Parathyroid adenoma (tissue), 2 donors: ENCODE measurements around the gene AKR1C3.
"Not testable (repeated sequence)": the region's sequence is repeated elsewhere in the genome, so short reads cannot be mapped to it uniquely, and the experiment has no call there.

Experiments
- H2AFZ ChIP-seq: fragments of 300-600 bp; sonication (generic); one replicate; pipeline ENCODE4 v1.7.0; 2017; ENCODE audit warnings: antibody characterized with exemption, mild to moderate bottlenecking
- H3K27ac ChIP-seq: fragments of 300-600 bp; sonication (generic); one replicate; pipeline ENCODE4 v1.7.0; 2017
- H3K27me3 ChIP-seq: fragments of 300-600 bp; sonication (generic); one replicate; pipeline ENCODE4 v1.7.0; 2017; ENCODE audit warnings: low read length; ENCODE audit not compliant: control insufficient read depth, insufficient read depth
- H3K36me3 ChIP-seq: fragments of 300-600 bp; sonication (generic); one replicate; pipeline ENCODE4 v1.7.0; 2017; ENCODE audit warnings: low read length; ENCODE audit not compliant: control insufficient read depth, insufficient read depth
- H3K4me1 ChIP-seq: fragments of 300-600 bp; sonication (generic); one replicate; pipeline ENCODE4 v1.7.0; 2017; ENCODE audit warnings: control low read depth
- H3K4me2 ChIP-seq: fragments of 300-600 bp; sonication (generic); one replicate; pipeline ENCODE4 v1.7.0; 2017; ENCODE audit warnings: low read length
- H3K4me3 ChIP-seq: fragments of 300-600 bp; sonication (generic); one replicate; pipeline ENCODE4 v1.7.0; 2017; ENCODE audit warnings: low read depth, low read length
- H3K79me2 ChIP-seq: fragments of 300-600 bp; sonication (generic); one replicate; pipeline ENCODE4 v1.7.0; 2017; ENCODE audit warnings: control low read depth
- H3K9ac ChIP-seq: fragments of 300-600 bp; sonication (generic); one replicate; pipeline ENCODE4 v1.7.0; 2017; ENCODE audit warnings: mild to moderate bottlenecking
- H3K9me3 ChIP-seq: fragments of 300-600 bp; sonication (generic); one replicate; pipeline ENCODE4 v1.7.0; 2017; ENCODE audit warnings: low read length; ENCODE audit not compliant: control insufficient read depth
- TF ChIP-seq, protein P1 (sequence below): fragments of 300-600 bp; sonication (generic); IDR thresholded peaks from one replicate; pipeline ENCODE4 v1.7.0; 2017; ENCODE audit warnings: antibody characterized with exemption, mild to moderate bottlenecking
- donor health status: primary hyperparathyroidism.

AKR1C3 gene

DNA sequence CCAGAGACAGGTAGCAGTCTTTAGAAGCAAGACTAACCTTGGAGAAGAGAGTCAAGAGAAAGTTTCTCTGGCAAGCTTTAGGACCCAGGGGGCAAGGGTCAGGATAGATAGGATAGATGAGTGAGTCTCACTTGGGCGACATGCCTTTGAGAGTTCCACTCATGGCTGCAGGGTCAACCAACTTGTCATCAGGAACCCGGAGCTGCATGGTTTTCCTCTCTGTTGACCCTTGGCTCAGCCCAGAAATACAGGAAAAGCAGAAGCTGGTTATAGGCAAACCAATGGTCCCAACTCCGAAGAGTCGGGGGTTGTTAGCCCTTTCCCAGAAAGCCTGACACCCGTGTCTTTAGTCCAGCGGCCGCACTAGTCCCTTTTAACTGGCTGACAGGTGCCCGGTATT lies 34.9 kb upstream of the AKR1C3 start:
- H3K4me1 ChIP-seq, H3K4me2 ChIP-seq: not testable (repeated sequence)

DNA sequence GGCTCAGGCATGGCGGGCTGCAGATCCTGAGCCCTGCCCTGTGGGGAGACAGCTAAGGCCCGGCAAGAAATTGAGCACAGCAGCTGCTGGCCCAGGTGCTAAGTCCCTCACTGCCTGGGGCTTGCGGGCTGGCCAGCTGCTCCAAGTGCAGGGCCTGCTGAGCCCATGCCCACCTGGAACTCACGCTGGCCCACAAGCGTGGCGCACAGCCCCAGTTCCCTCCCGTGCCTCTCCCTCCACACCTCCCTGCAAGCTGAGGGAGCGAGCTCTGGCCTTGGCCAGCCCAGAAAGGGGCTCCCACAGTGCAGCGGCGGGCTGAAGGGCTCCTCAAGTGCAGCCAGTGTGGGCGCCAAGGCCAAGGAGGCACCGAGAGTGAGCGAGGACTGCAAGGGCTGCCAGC lies 33.4 kb upstream of the AKR1C3 start:
- H3K36me3 ChIP-seq, H3K4me1 ChIP-seq, H3K9me3 ChIP-seq, H3K79me2 ChIP-seq, H2AFZ ChIP-seq, H3K27ac ChIP-seq, H3K9ac ChIP-seq, H3K4me3 ChIP-seq, H3K4me2 ChIP-seq, H3K27me3 ChIP-seq: not testable (repeated sequence)

More for the DNA sequence above, 34.9 kb upstream of the AKR1C3 start:
- not testable (repeated sequence) for H2AFZ ChIP-seq, H3K79me2 ChIP-seq, H3K27me3 ChIP-seq, H3K36me3 ChIP-seq, H3K4me3 ChIP-seq, H3K9me3 ChIP-seq, H3K27ac ChIP-seq, H3K9ac ChIP-seq

DNA sequence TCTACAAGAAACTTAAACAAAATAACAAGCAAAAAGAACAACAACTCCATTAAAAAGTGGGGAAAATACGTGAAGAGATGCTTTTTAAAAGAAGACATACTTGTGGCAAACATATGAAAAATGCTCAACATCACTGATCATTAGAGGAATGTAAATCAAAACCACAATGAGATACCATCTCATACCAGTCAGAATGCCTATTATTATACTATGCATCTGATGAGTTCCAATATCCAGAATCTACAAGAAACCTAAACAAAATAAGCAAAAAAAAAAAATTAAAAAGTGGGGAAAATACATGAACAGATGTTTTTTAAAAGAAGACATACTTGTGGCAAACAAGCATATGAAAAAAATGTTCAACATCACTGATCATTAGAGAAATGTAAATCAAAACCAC lies 29.6 kb upstream of the AKR1C3 start:
- TF ChIP-seq, protein P1, sequence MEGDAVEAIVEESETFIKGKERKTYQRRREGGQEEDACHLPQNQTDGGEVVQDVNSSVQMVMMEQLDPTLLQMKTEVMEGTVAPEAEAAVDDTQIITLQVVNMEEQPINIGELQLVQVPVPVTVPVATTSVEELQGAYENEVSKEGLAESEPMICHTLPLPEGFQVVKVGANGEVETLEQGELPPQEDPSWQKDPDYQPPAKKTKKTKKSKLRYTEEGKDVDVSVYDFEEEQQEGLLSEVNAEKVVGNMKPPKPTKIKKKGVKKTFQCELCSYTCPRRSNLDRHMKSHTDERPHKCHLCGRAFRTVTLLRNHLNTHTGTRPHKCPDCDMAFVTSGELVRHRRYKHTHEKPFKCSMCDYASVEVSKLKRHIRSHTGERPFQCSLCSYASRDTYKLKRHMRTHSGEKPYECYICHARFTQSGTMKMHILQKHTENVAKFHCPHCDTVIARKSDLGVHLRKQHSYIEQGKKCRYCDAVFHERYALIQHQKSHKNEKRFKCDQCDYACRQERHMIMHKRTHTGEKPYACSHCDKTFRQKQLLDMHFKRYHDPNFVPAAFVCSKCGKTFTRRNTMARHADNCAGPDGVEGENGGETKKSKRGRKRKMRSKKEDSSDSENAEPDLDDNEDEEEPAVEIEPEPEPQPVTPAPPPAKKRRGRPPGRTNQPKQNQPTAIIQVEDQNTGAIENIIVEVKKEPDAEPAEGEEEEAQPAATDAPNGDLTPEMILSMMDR = no peak

DNA sequence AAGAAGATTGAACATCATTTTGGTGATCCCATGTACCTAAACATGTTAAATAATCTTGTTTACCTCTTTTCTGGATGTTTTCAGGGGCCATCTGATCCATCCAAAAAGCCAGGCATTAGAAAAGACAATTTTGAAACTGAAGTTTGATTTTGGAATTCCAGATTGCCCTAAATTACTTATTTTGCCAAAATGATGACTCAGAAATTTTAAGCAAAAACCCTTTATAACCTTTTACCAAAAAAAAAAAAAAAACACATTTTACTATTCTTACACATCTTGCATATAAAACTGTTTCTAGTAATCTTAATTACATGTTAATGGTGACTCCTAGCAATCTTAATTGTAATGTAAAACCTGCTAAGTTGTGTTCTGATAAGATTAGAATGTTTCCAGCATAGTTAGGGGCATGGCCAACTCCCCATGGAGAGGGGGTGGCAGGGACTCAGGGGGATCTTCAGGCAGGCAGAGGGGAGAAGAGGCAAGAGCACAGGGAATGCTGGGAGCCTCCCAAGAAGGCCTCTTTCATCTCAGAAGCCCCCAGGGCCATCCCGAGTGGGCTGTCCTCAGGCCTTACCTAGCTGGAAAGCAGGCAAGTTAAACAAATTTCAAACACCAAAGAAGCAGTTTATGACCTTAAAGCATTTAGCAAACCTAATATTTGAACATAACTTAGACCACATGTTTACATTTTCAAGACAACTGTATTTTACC lies 25.8 kb upstream of the AKR1C3 start:
- Histone ChIP-seq H3K27ac (no peak overlapping the region), H3K9ac (no peak overlapping the region), H3K9me3 (no peaks in the 10 kb centered on the region), H3K4me2 (no peak overlapping the region), H3K4me3 (no peak overlapping the region), H3K4me1 (peaks cover 15% of the 10 kb centered on the region), H2AFZ (no peak overlapping the region), H3K79me2 (no peaks in the 10 kb centered on the region), H3K36me3 (no peaks in the 10 kb centered on the region), H3K27me3 (no peaks in the 10 kb centered on the region)
- TF ChIP-seq, protein P1 = no peak

More for the DNA sequence above, 29.6 kb upstream of the AKR1C3 start:
- Histone ChIP-seq H3K79me2 (no peaks in the 10 kb centered on the region), H3K4me1 (no peaks in the 10 kb centered on the region), H3K4me2 (no peak overlapping the region), H3K4me3 (no peak overlapping the region), H3K9me3 (no peaks in the 10 kb centered on the region), H2AFZ (no peak overlapping the region), H3K9ac (no peak overlapping the region), H3K36me3 (no peaks in the 10 kb centered on the region), H3K27ac (no peak overlapping the region), H3K27me3 (no peaks in the 10 kb centered on the region)

DNA sequence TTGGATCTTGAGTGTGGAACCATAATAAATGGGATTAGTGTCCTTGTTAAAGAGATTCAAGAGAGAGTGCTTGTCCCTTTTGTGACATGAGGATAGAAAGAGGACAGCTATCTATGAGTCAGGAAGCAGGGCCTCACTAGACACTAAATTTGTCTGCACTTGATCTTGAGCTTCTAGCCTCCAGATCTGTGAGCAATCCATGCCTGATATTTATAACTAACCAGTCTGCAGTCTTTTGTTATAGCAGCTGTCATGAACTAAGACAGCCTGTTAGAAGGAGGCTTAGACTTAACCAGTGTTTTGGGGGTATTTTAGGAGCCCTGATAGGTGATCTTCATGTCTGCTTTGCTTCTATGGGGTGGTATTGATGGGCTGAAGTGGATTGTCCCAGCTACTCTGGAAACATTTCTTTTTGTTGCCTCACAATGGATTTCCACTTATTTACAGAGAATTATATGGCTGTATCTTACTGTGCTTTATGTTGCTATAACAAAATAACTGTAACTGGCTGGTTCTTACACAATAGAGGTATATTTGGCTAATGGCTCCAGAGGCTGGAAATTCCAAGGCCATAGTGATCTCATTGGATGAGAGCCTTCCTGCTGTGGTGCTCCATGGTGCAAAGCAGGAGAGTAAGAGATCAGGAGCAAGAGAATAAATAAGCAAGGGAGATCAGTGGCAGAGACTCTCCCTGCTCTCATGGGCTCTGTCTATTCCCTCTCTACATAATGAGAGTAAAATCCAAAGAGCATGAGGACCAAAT lies 23.4 kb upstream of the AKR1C3 start:
- Histone ChIP-seq H3K4me3 (no peak overlapping the region), H3K27ac (peak overlapping the region; percentile 74), H3K4me2 (peak overlapping the region; percentile 45), H3K36me3 (no peaks in the 10 kb centered on the region), H2AFZ (peak overlapping the region; percentile 48), H3K27me3 (no peaks in the 10 kb centered on the region), H3K79me2 (no peaks in the 10 kb centered on the region), H3K9ac (no peak overlapping the region), H3K4me1 (peaks cover 15% of the 10 kb centered on the region), H3K9me3 (no peaks in the 10 kb centered on the region)
- TF ChIP-seq, protein P1 = no peak
